Motor neuron (in vitro differentiated cells): ENCODE measurements around the gene SYT12. TPM values are rescaled to one million over a fixed set of nuclear protein-coding genes. Genes with fewer than 3 reads are reported as not detected.

Experiments
- ATAC-seq, 8 experiments: fragments of 200-7000 bp; cut with Tn5 transposase; replicated peaks in 6 of 8; 2 replicates each; pipeline ENCODE4 v1.8.0; 2021; ENCODE audit warnings: mild to moderate bottlenecking in 8 of 8, moderate library complexity in 8 of 8
- H3K27ac ChIP-seq, 2 donors: fragments of 250-450 bp; sonication (Bioruptor Pico); 2 replicates each; pipeline ENCODE4 v1.9.0; 2021; ENCODE audit warnings: antibody characterized with exemption in 2 of 2, mild to moderate bottlenecking in 2 of 2, moderate library complexity in 1 of 2
- H3K4me1 ChIP-seq, 2 donors: fragments of 250-450 bp; sonication (Bioruptor Pico); replicated peaks in 1 of 2; 2 replicates each; pipeline ENCODE4 v1.6.1; 2021; ENCODE audit warnings: antibody characterized with exemption in 2 of 2, mild to moderate bottlenecking in 2 of 2, moderate library complexity in 1 of 2
- H3K4me3 ChIP-seq, 5 donors: fragments of 250-450 bp; sonication (Bioruptor Pico); 2 replicates each; pipeline ENCODE4 v1.9.0; 2021; ENCODE audit warnings: antibody characterized with exemption in 5 of 5, mild to moderate bottlenecking in 5 of 5, moderate library complexity in 4 of 5
- WGBS, 10 experiments: fragments of 450-650 bp; shearing (Covaris generic); methylation state at CpG; one replicate each; pipeline ENCODE4 v1.0.0; 2022; 5-methylcytosine and 5-hydroxymethylcytosine counted together
- in situ Hi-C, 9 experiments: fragments of 400-800 bp; cut with MboI; loops; one replicate each; pipeline ENCODE4 v1.15.0; 2021; ENCODE audit warnings: low sequenced_read_pairs in 9 of 9, low pct_unique_long_range_greater_than_20kb in 2 of 9; ENCODE audit not compliant: unreplicated experiment in 9 of 9
- total RNA-seq, 8 experiments: library from RNA; unstranded; fragments of 300-600 nt; gene quantifications; 2 replicates each; pipeline versions ENCODE4 v1.2.3 to v1.2.4, GENCODE V29; 2022

The SYT12 gene
- total RNA-seq, 8 experiments from 2014 or later = 0.40 to 4.8 (median 2.0) TPM

DNA sequence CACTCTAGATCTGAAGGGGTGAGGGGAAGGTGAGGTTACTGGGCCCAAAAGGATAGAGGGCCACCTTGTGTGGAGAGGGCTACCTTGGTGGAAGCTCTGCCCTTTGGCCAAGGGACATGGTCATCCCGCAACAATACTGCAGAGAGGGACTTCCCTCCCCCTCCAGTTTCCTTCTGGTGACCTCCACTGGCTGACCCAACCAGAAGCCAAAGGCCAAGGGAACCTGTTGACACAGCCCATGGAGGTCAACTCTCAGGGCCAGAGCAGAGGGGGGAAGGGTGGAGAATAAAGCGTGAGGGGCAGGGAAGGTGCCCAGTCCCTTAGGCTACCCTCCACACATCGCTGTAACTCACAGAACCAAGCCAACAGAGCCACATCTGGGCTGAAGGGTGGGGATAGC lies 18.7 kb downstream of the SYT12 start:
- Histone ChIP-seq H3K4me1 (no peaks in the 10 kb centered on the region), H3K27ac (no peak overlapping the region), H3K4me3 (no peak overlapping the region)
- in situ Hi-C loops = no loop called here
- ATAC-seq = no peak
- 80 to 100% (median 90%) methylated on average over 1 of the region's 3 CpGs; no CpG with 5 or more reads in 6 of the 10 experiments for WGBS, 10 experiments

DNA sequence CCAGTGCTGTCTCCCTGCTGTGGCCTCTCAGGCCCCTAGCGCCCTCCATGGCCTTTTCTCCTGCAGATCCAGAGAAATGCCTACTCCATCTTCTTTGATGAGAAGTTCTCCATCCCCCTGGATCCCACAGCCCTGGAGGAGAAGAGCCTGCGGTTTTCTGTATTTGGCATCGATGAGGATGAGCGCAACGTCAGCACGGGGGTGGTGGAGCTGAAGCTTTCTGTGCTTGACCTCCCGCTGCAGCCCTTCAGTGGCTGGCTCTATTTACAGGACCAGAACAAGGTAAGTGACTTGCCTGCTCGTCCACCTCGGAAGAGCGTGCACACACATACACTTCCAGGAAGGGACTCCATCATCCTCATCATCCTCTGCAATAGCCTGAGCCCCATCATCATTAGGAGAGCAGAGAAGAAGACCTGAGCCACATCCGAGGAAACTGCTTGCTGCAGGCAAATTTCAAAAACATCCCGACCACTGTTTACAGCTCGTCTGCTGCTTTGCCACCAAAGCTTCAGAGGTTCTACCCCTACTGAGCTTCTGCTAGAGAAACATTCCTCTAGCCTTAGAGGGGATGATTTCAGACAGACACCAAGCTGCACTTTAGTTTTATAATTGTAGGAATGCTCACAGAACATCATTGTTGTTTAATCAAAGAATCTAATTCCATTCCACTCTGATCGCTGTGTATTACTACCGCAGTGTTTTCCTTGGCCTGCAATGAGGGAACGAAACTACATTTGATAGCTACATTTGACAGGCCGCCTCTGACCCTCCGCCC lies 20.8 kb downstream of the SYT12 start:
- WGBS, 10 experiments = 58 to 100% (median 77%) methylated on average over 1 to 9 of the region's 18 CpGs; no CpG with 5 or more reads in 3 of the 10 experiments
- Histone ChIP-seq H3K27ac (no peak overlapping the region), H3K4me3 (no peak overlapping the region), H3K4me1 (no peaks in the 10 kb centered on the region)
- in situ Hi-C loops = no loop called here
- no peak for ATAC-seq

DNA sequence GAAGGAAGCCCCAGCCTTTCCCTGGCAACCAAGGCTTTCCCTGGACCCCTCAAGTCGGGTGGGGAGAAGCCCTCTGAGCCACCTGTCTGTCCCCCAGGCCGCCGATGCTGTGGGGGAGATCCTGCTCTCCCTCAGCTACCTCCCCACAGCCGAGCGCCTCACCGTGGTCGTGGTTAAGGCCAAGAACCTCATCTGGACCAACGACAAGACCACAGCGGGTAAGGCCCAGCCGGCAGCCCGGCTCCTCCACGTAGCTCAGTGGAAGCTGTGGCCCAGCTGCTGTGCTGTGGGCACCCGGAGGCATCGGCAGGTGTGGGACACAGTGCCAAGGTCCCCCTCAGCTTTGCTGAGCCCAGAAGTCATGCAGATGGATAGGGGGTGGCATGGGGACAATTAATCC lies 21.6 kb downstream of the SYT12 start:
- peak in 1 of 8 experiments; percentile 6 for ATAC-seq
- Histone ChIP-seq H3K4me3 (no peak overlapping the region), H3K27ac (no peak overlapping the region), H3K4me1 (no peaks in the 10 kb centered on the region)
- WGBS, 10 experiments = 80% methylated on average over 1 of the region's 14 CpGs; no CpG with 5 or more reads in 9 of the 10 experiments
- in situ Hi-C loops = no loop called here

DNA sequence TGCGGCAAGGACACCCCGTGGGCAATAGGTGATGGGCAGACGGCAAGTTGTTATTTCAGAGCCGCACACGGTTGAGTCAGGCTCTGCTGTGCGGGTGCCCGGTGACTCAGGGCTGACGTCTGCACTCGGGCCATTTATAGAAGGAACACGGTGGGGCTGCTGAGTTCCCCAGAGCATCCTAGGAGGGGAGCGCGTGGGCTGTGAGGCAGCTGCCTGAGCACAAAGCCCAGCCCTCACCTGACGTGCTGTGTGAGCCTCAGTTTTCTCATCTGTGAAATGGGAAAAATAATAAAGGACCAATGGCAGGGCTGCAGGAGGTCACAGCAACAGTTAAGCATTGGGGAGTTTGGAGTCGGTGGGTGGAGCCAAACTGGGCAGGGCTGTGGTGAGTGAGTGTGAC lies 22.4 kb downstream of the SYT12 start:
- peak in 4 of 8 experiments; percentile 32 to 69 (median 50) for ATAC-seq
- no peaks in the 10 kb centered on the region for H3K4me1 ChIP-seq
- no peak overlapping the region for H3K27ac ChIP-seq
- in situ Hi-C loops = no loop called here
- 0 to 71% (median 28%) methylated on average over 2 to 5 of the region's 14 CpGs; no CpG with 5 or more reads in 6 of the 10 experiments for WGBS, 10 experiments
- no peak overlapping the region for H3K4me3 ChIP-seq

DNA sequence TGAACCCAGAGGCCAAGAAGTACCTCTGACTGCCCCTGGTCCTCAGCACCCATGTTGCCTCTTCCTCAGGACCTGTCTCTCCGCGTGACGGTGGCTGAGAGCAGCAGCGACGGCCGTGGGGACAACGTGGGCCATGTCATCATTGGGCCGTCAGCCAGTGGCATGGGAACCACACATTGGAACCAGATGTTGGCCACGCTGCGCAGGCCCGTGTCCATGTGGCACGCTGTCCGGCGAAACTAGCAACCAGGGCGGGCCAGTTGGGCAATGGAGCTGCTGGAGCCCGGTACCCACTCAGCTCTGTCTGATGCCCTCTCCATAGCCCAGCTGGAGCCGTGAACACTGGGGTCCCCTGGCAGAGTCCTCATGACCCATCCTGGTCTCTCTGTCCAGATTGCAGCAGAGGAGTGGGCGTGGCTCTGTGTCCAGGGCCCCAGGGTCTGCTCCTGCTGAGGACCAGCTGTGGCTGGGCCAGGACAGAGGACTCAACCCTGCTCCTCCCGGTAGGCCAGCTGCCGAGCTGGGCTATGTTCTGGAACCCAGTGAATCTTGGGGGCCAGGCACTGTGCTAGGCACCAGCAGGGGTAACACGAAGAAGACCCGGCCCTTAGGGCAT lies 25.7 kb downstream of the SYT12 start:
- 0 to 100% (median 50%) methylated on average over 1 to 10 of the region's 22 CpGs; no CpG with 5 or more reads in 3 of the 10 experiments for WGBS, 10 experiments
- no peak overlapping the region for H3K4me3 ChIP-seq
- no peaks in the 10 kb centered on the region for H3K4me1 ChIP-seq
- in situ Hi-C loops = no loop called here
- peak in 4 of 8 experiments; percentile 9 to 85 (median 64) for ATAC-seq
- no peak overlapping the region for H3K27ac ChIP-seq

DNA sequence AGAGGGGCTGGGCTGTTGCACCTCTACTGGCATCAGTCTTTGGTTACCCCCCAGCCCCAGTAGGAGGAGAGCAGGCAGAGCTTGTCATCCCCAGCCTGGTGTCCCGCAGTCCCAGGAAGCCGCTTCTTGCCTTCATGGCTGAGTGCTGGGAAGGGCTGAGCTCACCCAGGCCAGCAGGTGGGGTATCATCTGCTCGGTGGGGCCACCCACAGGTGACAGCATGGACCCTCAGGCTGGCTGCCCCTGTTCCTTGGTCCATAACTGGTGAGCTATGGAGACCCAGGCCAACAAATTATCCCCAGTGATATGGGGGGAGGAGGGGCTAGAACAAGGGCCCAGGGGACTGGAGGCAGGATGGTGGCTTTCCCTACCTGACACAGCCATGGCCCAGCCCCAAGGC lies 27.2 kb downstream of the SYT12 start:
- no peak overlapping the region for H3K27ac ChIP-seq
- no peaks in the 10 kb centered on the region for H3K4me1 ChIP-seq
- WGBS, 10 experiments = no CpG with 5 or more reads among the region's 3 CpGs
- no peak for ATAC-seq
- no peak overlapping the region for H3K4me3 ChIP-seq
- in situ Hi-C loops = no loop called here

DNA sequence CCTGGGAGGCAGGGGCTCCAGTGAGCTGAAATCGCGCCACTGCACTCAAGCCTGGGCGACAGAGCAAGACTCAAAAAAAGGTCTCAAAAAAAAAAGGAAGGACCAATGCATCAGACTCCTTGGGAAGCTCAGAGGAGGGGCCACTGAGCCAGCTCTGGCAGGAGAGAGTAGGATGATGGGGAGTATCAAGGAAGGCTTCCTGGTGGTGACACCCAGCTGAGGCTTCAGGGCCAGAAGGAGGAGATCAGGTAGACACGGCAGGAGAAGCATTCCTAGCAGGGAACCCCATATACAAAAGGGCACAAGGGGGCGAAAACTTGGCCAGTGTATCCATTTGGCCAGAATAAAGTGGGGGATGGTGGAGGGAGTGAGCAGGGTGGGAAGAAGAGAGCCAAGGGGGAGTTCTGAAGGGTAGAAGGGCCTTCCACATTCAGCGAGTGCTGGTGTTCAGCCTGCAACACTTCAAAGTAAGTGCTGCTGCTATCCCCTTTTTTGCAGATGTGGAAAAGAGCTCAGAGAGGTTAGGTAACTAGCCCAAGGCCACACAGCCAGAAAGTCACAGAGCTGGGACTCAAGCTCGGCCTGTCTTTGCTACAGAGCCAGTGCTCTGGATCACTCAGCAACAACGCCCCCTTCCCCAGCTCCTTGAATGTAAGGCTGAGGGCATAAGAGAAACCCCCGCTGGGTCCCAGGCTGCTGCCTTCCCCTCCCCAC lies 28.4 kb downstream of the SYT12 start:
- H3K4me3 ChIP-seq = no peak overlapping the region
- in situ Hi-C loops = no loop called here
- no peak for ATAC-seq
- peaks cover 0 to 4% of the 10 kb centered on the region in 2 donors for H3K4me1 ChIP-seq
- no peak overlapping the region for H3K27ac ChIP-seq
- WGBS, 10 experiments = 30 to 100% (median 62%) methylated on average over 1 to 3 of the region's 9 CpGs; no CpG with 5 or more reads in 1 of the 10 experiments

DNA sequence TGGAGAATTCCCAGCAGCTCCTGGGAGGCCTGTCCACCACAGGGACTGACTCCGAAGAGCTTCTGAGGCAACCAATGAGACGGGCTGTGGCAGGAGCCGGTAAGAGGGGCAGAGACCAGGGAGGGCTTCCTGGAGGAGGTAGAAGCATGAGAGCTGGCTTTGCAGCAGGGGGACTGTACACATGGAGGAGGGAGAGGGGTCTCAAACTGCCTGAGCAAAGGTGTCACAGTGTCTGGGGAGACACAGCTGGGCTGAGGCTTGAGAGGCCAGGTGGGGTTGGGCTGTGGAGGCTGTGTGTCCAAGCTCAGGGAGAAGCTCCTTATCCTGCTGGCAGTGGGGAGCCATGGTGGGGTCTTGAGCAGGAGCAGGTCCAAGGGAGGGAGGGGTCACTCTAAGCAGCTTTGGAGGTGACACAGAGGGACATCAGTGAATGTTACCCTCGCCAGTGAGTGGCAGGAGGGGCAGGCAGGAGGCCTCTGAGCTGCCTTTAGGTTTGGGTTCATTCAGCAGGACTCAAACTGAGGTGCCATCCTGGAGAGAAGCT lies 29.1 kb downstream of the SYT12 start:
- in situ Hi-C loops = no loop called here
- H3K27ac ChIP-seq = no peak overlapping the region
- no peak overlapping the region for H3K4me3 ChIP-seq
- H3K4me1 ChIP-seq = peaks cover 0 to 10% of the 10 kb centered on the region in 2 donors
- no peak for ATAC-seq
- WGBS, 10 experiments = 20 to 100% methylated on average over 1 of the region's 4 CpGs; no CpG with 5 or more reads in 8 of the 10 experiments

DNA sequence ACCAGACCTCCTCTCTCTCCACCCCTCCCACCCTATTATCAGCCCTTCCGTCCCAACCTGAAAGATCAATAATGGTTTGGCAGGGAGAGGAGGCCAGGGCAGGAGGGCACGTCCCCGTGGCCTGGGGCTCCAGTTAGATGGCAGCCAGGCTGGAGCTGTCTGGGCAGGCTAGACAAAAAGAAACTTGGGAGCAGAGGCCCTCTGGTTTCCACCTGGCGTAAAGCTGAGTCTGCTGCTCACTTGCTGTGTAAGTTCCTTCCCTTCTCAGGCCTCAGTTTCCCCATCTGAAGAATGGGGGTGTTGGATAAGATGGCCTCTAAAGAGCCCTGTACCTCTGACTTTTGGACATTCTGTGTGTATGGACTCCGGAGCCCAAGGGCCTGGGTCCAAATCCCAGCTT lies 30.0 kb downstream of the SYT12 start:
- no peak for ATAC-seq
- Histone ChIP-seq H3K27ac (no peak overlapping the region), H3K4me3 (no peak overlapping the region), H3K4me1 (peaks cover 0 to 10% of the 10 kb centered on the region in 2 donors)
- in situ Hi-C loops = no loop called here
- WGBS, 10 experiments = 60 to 100% (median 89%) methylated on average over 1 to 3 of the region's 5 CpGs; no CpG with 5 or more reads in 7 of the 10 experiments

DNA sequence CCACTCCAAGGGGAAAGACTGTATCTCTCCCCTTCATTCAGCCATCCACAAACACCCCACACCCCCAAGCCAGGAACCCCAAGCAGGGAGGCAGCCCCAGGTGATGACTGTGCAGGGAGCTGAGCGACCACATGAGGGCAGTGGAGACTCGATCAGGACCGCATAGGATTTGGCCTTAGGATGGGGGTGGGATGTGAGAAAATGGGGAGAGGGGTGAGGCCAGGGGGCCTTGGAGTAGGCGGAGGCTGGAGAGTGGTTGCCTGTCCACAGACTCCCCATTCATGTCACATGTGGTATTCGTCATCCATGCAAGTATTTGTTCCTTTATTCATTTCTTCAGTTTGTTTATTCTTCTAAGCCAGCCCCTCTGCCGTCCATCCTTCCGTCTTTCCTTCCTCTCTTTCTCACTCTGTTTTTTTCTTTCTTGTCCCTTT lies 31.0 kb downstream of the SYT12 start:
- peak; percentile 19 to 84 (median 74) for ATAC-seq
- Histone ChIP-seq H3K27ac (no peak overlapping the region), H3K4me3 (no peak overlapping the region), H3K4me1 (peaks cover 0 to 10% of the 10 kb centered on the region in 2 donors)
- WGBS, 10 experiments = 0 to 100% (median 56%) methylated on average over 1 to 4 of the region's 7 CpGs; no CpG with 5 or more reads in 2 of the 10 experiments
- in situ Hi-C loops = no loop called here

DNA sequence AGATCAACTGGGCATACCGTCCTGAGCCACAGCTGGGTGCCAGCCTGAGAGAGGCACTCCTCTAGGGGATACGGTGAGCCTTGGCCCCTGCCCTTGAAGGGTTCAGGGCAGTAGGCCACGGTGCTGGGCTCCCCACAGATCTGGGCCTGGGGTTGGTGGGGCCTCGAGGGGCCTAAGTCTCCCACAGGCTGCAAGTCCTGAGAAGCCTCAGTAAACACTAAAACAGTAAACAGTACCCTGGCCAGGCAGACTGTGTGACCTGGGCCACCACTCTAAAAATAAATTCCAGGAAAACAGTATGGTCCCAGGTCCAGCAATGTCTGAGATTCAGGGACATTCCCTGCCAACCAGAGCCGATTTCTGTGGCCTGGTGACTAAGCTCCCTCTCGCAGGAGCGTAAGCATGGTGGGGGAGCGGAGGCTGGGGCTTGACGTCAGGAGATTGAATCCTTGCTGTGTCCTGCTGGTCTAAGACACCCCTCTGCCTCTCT lies 31.5 kb downstream of the SYT12 start:
- 50 to 93% (median 63%) methylated on average over 1 to 5 of the region's 9 CpGs; no CpG with 5 or more reads in 3 of the 10 experiments for WGBS, 10 experiments
- peak in 4 of 8 experiments; percentile 5 to 26 (median 15) for ATAC-seq
- Histone ChIP-seq H3K4me3 (no peak overlapping the region), H3K4me1 (peaks cover 0 to 10% of the 10 kb centered on the region in 2 donors), H3K27ac (no peak overlapping the region)
- in situ Hi-C loops = no loop called here

DNA sequence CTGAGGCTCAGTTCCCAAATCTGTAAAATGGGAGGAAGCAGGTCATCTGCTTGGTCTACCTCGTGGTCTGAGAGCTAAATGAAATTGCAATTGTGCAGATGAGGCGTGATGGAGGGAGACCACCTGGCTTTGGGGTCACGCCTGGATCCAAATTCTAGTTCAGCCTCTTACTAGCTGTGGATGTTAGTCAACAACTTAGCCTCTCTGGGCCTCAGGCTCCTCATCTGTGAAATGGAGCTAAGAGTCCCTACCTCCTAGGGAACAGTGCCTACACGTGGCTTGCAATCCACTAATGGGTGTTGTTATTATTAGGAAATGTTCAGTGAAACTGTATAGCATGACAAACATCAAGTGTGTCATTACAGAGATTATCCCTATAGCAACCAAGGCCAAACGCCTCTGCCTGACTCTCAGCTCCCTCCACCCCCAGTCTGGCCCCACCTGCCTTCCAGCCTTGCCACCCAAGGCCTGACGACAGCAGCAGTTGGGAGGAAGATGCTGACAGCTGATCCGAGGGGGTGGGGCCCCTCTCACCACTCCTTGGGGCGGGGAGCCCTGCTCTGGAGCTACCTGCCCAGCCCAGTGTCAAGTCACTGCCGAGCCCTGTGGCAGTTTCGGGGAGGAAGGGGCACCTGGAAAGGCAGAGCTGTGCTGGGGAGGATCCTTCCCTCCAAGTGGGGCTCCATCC lies 32.0 kb downstream of the SYT12 start:
- WGBS, 10 experiments = 60 to 88% (median 75%) methylated on average over 2 to 4 of the region's 10 CpGs; no CpG with 5 or more reads in 5 of the 10 experiments
- peaks cover 0 to 10% of the 10 kb centered on the region in 2 donors for H3K4me1 ChIP-seq
- in situ Hi-C loops = no loop called here
- no peak overlapping the region for H3K4me3 ChIP-seq
- ATAC-seq = peak in 5 of 8 experiments; percentile 13 to 85 (median 44)
- no peak overlapping the region for H3K27ac ChIP-seq
